Ishikawa (cell line): ENCODE results near the gene WDR5.

Experiments
- CEBPB ChIP-seq: IDR thresholded peaks from 2 replicates; pipeline ENCODE4 v1.6.1; 2012
- CREB1 ChIP-seq: IDR thresholded peaks from 2 replicates; pipeline ENCODE4 v1.6.1; 2012; ENCODE audit warnings: low read depth
- EGR1 ChIP-seq: IDR thresholded peaks from 2 replicates; pipeline ENCODE4 v1.6.1; 2012
- EP300 ChIP-seq: IDR thresholded peaks from 2 replicates; pipeline ENCODE4 v1.6.1; 2012; ENCODE audit warnings: borderline replicate concordance
- FOXM1 ChIP-seq: IDR thresholded peaks from 2 replicates; pipeline ENCODE4 v1.6.1; 2012; ENCODE audit warnings: low read depth, borderline replicate concordance
- NFIC ChIP-seq: IDR thresholded peaks from 2 replicates; pipeline ENCODE4 v1.6.1; 2012
- RAD21 ChIP-seq: IDR thresholded peaks from 2 replicates; pipeline ENCODE4 v1.6.1; 2012; ENCODE audit warnings: low read depth
- TAF1 ChIP-seq: IDR thresholded peaks from 2 replicates; pipeline ENCODE4 v1.6.1; 2012; ENCODE audit warnings: low read depth, mild to moderate bottlenecking
- TCF12 ChIP-seq: IDR thresholded peaks from 2 replicates; pipeline ENCODE4 v1.6.1; 2012; ENCODE audit warnings: low read depth
- TEAD4 ChIP-seq: IDR thresholded peaks from 2 replicates; pipeline ENCODE4 v1.6.1; 2012
- YY1 ChIP-seq: IDR thresholded peaks from 2 replicates; pipeline ENCODE4 v1.6.1; 2012; ENCODE audit warnings: low read depth
- ZBTB7A ChIP-seq: IDR thresholded peaks from 2 replicates; pipeline ENCODE4 v1.6.1; 2012; ENCODE audit warnings: low read depth
- TF ChIP-seq, protein P1 (sequence below): IDR thresholded peaks from 2 replicates; pipeline ENCODE4 v1.6.1; 2012
- TF ChIP-seq, protein P2 (sequence below): IDR thresholded peaks from 2 replicates; pipeline ENCODE4 v1.6.1; 2012
- TF ChIP-seq, protein P3 (sequence below): IDR thresholded peaks from 2 replicates; pipeline ENCODE4 v1.6.1; 2012; ENCODE audit warnings: low read depth, mild to moderate bottlenecking

The WDR5 gene

DNA sequence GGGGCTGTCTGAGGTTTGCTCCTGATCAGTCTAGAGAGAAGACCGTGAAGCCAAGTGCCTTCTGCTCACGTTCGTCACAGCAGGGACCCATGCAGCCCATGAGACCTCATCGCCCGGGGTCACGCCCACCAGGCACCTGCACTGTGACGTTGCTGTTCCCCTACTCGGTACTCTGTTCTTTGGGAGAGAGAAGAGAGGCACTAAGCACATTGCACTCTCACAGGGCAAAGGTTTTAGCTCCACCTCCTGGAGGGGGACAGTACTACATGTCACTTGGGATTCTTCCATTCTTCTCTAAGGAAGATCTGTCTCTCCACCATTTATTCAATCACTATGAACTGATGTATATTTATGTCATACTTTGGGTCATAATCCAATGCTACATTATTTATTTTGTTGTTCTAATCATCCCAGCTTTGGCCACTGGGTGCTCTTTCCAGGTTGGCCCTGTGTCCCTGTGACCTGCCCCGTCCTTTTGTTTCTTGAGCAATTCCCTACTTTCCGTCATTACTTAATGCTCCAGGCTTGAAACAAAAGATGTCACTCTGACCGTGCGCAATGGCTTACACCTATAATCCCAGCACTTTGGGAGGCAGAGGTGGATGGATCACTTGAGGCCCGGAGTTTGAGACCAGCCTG lies 36.6 kb upstream of the WDR5 start:
- TF ChIP-seq RAD21: peak; percentile 85
- TF ChIP-seq CEBPB: no peak
- no peak for TF ChIP-seq NFIC
- TF ChIP-seq, protein P1, sequence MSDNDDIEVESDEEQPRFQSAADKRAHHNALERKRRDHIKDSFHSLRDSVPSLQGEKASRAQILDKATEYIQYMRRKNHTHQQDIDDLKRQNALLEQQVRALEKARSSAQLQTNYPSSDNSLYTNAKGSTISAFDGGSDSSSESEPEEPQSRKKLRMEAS: no peak
- TF ChIP-seq, protein P2, sequence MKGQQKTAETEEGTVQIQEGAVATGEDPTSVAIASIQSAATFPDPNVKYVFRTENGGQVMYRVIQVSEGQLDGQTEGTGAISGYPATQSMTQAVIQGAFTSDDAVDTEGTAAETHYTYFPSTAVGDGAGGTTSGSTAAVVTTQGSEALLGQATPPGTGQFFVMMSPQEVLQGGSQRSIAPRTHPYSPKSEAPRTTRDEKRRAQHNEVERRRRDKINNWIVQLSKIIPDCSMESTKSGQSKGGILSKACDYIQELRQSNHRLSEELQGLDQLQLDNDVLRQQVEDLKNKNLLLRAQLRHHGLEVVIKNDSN: no peak

DNA sequence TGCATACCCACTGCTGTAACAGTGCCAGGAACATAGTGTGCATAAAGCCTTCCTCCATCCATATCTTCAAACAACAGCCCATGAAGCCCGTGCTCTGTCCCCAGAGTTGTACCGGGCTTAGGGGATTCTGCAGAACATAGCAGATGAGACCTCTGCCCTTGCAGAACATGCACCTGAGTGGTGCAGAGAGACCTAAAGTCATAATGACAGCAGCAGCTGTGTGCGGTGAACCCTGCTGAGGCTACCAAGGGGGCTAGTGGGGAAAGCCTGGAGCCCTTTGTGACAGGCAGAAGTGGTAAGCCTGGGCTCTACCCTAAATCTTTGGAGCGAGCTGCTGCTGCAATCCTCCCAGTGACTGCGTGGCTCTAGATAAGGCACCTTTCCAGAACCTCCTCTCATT lies 35.8 kb upstream of the WDR5 start:
- TF ChIP-seq TAF1 (no peak), CREB1 (no peak), EGR1 (no peak), EP300 (no peak), TCF12 (no peak)
- TF ChIP-seq, protein P1: no peak

DNA sequence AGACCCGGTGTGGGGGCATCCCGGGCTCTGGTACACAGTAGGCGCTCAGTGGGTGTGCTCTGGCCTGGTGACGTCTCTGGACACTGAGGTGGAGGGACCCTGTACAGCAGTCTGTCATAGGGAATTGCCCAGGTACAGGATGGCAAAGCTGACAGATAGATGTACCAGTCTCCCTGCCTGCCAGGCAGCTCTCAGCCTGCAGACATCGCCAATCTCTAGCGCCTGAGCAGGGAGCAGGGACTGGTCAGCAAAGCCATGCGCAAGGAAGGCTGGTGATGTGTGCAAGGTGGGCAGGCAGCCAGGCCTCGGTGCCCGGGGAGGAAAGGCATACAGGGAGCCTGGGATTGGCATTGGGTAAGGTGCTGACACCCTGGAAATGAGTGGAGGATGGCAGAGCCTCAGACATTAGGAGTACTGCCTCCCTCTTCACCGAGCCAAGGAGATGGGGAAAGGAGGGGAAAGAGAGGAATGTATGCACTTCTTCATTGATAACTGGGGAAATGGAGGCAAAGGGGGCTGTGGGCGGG lies 34.2 kb upstream of the WDR5 start:
- TF ChIP-seq NFIC (no peak), RAD21 (no peak), CREB1 (no peak), TEAD4 (no peak)
- TF ChIP-seq, protein P3, sequence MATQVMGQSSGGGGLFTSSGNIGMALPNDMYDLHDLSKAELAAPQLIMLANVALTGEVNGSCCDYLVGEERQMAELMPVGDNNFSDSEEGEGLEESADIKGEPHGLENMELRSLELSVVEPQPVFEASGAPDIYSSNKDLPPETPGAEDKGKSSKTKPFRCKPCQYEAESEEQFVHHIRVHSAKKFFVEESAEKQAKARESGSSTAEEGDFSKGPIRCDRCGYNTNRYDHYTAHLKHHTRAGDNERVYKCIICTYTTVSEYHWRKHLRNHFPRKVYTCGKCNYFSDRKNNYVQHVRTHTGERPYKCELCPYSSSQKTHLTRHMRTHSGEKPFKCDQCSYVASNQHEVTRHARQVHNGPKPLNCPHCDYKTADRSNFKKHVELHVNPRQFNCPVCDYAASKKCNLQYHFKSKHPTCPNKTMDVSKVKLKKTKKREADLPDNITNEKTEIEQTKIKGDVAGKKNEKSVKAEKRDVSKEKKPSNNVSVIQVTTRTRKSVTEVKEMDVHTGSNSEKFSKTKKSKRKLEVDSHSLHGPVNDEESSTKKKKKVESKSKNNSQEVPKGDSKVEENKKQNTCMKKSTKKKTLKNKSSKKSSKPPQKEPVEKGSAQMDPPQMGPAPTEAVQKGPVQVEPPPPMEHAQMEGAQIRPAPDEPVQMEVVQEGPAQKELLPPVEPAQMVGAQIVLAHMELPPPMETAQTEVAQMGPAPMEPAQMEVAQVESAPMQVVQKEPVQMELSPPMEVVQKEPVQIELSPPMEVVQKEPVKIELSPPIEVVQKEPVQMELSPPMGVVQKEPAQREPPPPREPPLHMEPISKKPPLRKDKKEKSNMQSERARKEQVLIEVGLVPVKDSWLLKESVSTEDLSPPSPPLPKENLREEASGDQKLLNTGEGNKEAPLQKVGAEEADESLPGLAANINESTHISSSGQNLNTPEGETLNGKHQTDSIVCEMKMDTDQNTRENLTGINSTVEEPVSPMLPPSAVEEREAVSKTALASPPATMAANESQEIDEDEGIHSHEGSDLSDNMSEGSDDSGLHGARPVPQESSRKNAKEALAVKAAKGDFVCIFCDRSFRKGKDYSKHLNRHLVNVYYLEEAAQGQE: no peak

DNA sequence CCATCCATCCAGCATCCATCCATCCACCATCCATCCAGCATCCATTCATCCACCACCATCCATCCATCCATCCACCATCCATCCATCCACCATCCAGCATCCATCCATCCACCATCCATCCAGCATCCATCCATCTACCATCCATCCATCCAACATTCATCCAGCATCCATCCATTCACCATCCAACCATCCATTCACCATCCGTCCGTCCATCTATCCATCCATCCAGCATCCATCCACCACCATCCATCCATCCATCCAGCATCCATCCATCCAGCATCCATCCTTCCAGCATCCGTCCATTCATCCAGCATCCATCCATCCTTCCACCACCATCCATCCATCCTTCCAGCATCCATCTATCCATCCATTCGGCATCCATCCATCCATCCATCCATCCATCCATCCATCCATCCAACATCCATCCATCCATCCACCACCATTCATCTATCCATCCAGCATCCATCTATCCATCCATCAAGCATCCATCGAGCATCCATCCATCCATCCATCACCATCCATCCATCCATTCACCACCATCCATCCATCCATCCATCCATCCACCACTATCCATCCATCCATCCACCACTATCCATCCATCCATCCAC lies 32.4 kb upstream of the WDR5 start:
- TF ChIP-seq, protein P2: no peak
- TF ChIP-seq, protein P1: no peak
- TF ChIP-seq NFIC: no peak

DNA sequence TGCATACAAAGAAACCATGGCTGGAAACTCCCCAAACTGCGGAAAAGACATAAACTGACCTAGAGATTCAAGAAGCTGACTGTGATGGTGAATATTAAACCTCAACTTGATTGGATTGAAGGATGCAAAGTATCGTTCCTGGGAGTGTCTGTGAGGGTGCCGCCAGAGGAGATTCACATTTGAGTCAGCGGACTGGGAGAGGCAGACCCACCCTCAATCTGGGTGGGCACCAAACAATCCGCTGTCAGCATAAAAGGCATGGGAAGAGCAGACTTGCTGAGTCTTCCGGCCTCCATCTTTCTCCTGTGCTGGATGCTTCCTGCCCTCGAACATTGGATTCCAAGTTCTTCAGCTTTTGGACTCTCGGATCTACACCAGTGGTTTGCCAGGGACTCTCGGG lies 24.8 kb upstream of the WDR5 start:
- no peak for TF ChIP-seq TEAD4
- TF ChIP-seq, protein P3: no peak
- TF ChIP-seq EP300: no peak
- no peak for TF ChIP-seq CREB1
- TF ChIP-seq, protein P2: no peak
- TF ChIP-seq YY1: no peak
- no peak for TF ChIP-seq TAF1
- no peak for TF ChIP-seq CEBPB
- TF ChIP-seq EGR1: no peak
- no peak for TF ChIP-seq ZBTB7A
- TF ChIP-seq, protein P1: no peak
- no peak for TF ChIP-seq NFIC
- no peak for TF ChIP-seq FOXM1
- no peak for TF ChIP-seq RAD21
- no peak for TF ChIP-seq TCF12

DNA sequence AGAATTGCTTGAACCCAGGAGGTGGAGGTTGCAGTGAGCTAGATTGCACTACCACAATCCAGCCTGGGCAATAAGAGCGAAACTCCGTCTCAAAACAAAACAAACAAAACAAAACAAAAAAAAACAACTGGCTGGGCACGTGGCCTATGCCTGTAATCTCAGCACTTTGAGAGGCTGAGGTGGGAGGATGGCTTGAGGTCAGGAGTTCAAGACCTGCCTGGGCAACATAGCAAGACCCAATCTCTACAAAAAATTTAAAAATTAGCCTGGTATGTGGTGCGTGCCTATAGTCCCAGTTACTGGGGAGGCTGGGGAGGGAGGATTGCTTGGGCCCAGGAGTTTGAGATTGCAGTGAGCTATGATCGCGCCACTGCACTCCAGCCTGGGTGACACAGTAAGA lies 23.3 kb upstream of the WDR5 start:
- no peak for TF ChIP-seq RAD21
